T follicular helper cell (primary cell): Measurements from ENCODE around the gene CARS2.
"Not testable (repeated sequence)": the region's sequence is repeated elsewhere in the genome, so short reads cannot be mapped to it uniquely, and the experiment has no call there.

Experiments
- DNase-seq: peaks from one replicate; pipeline ENCODE4 v3.0.0-alpha.2; 2020; ENCODE audit warnings: low read depth

The CARS2 gene

DNA sequence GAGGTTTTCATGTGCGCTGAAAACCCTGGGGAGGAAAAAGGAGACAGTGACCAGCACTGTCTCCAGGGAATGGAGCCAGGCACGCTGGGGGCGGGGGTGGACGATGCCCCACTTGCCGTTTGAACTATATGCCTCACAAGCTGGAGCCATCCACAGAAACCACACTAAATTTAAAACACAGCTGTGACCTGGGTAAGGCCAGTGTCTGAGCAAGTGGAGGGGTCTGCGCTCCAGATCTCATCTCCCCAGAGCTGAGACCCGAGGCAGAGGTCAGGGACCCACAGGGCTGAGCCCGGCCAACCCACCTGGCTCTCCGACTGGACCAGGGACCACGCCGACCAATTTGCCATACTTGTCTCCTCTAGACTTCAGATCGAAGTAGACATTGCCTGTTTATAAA lies 23.2 kb downstream of the CARS2 start:
- no peak for DNase-seq

GRCh38 chr13:110681868-110682550 lies 23.9 kb downstream of the CARS2 start:
- DNase-seq, result no peak

- DNase-seq, result no peak
These were observed 25.1 kb downstream of the CARS2 start for GRCh38 chr13:110680852-110681251.

GRCh38 chr13:110677731-110678545 lies 28.0 kb downstream of the CARS2 start:
- no peak for DNase-seq

GRCh38 chr13:110676595-110677587 lies 29.0 kb downstream of the CARS2 start:
- DNase-seq, result no peak

DNA sequence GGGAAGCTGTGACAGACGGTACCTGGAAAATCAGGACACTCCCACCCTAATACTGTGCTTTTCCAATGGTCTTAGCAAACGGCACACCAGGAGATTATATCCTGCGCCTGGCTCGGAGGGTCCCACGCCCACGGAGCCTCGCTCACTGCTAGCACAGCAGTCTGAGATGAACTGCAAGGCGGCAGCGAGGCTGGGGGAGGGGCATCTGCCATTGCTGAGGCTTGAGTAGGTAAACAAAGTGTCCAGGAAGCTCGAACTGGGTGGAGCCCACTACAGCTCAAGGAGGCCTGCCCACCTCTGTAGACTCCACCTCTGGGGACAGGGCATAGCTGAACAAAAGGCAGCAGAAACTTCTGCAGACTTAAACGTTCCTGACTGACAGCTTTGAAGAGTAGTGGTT lies 36.1 kb downstream of the CARS2 start:
- DNase-seq, result not testable (repeated sequence)

- no peak for DNase-seq
These were observed 36.9 kb downstream of the CARS2 start for GRCh38 chr13:110669036-110669435.

GRCh38 chr13:110666255-110666533 lies 39.7 kb downstream of the CARS2 start:
- no peak for DNase-seq

GRCh38 chr13:110665491-110666254 lies 40.2 kb downstream of the CARS2 start:
- DNase-seq, result no peak

DNA sequence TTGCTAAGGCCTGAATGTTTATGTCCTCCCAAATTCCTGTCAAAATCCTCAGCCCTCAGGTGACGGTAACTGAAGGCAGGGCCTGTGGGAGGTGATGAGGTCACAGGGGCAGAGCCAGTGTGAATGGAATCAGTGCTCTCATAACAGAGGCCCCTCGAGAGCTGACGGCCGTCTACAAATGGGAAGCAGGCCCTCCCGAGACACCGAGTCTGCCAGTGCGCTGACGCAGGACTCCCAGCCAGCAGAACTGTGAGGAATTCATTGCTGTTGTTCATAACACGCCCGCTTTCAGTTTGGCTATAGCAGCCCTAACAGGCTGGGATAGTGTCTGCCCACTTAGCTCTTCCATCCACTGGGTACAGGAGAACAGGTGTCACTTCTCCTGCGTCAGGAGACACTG lies 41.2 kb downstream of the CARS2 start:
- DNase-seq, result no peak

DNA sequence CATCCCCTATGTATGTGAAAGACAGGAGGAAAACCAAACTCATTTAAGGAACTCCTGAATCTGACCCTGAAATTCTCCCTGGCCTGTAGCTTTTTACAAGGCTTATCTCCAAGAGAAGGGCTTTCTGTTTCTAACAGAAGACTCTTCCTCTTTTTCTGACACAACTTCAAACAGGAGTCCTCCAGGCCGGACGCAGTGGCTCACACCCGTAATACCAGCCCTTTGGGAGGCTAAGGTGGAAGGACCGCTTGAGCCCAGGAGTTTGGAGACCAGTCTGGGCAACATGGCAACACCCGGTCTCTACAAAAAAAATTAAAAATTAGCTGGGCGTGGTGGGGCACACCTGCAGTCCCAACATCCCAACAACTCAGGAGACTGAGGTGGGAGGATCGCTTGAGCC lies 41.9 kb downstream of the CARS2 start:
- no peak for DNase-seq

GRCh38 chr13:110663491-110663890 lies 42.4 kb downstream of the CARS2 start:
- no peak for DNase-seq

DNA sequence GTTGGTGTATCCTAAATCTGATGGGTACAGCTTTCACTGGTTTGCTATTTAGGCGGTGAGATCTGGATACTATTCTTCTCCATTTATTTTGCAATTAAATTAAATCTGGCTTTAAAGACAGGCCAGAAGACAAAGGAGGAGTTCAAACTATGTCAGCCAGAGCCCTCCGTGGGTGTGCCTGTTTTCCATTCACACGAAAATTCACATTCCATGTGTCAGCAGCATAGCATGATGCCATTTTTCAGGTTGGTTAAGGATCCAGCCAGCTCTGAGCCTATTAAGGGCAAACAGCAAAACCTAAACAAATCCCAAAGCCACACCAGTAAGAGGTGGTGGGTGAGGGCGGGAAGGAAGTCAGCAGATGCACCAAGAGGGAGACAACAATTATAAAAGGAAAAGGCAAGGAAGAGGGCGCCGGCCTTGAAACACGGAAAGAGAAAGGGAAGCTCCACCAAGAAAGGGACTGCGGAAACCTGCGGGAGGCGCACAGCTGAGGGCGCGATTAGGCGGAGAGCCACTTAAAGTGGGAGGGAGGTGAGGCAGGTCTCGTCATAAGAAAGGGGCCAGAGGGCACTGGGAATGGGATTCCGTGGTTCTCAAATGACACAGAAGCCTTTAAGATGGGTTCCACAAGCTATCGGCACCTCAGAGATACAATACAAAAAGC lies 43.0 kb downstream of the CARS2 start:
- no peak for DNase-seq

DNA sequence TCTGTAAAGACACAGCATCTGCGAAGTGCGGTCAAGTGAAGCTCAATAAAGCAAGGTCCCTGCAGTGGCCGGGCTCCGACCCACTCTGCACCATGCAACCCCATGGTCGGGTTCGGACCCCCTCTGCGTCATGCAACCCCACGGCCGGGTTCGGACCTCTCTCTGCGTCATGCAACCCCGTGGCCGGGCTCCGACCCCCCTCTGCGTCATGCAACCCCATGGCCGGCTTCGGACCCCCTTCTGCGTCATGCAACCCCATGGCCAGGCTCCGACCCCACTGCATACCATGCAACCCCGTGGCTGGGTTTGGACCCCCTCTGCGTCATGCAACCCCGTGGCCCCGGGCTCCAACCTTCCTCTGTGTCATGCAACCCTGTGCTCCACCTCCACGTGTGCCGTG lies 43.8 kb downstream of the CARS2 start:
- DNase-seq, result no peak

- DNase-seq, result no peak
These were observed 44.7 kb downstream of the CARS2 start for GRCh38 chr13:110661256-110661655.

DNA sequence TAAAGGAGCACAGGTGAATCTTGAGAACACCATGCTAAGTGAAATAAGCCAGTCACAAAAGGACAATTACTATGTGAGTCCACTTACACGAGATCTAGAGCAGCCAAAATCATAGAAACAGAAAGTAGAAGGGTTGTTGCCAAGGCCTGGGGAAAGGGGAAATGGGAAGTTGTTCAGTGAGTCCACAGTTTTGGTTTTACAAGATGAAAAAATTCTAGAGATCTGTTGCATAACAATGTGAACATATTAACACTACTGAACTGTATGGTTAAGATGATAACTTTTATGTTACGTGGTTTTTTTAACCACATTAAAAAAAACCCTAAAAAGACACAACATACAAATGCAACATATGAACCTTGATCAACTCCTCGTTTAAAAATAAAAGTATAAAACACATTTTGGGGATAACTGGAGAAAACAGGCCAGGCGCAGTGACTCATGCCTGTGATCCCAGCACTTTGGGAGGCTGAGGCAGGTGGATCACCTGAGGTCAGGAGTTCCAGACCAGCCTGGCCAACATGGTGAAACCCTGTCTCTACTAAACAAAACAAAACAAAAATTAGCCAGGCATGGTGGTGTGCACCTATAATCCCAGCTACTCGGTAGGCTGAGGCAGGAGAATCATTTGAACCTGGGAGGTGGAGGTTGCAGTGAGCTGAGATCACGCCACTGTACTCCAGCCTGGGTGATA lies 47.6 kb downstream of the CARS2 start:
- not testable (repeated sequence) for DNase-seq

GRCh38 chr13:110657196-110657595 lies 48.7 kb downstream of the CARS2 start:
- no peak for DNase-seq

DNA sequence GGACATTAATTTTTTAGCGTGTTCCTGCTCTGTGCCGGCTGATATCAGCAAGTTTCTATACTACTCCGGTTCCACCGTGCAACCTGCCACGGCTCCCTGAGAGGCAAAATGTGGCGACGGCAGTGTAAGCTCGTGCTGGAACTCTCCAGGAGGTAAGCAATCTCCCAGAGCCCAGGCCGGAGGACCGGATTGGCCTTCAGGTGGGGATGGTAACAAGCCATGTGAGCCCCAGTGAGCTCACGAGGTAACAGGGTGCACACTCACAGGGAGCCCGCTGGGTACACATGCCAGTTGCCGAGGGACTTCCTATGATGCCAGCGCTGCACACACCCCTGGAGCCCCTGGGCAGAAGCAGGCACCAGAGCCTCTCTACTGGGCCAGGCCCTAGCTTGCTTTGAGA lies 52.1 kb downstream of the CARS2 start:
- no peak for DNase-seq

DNA sequence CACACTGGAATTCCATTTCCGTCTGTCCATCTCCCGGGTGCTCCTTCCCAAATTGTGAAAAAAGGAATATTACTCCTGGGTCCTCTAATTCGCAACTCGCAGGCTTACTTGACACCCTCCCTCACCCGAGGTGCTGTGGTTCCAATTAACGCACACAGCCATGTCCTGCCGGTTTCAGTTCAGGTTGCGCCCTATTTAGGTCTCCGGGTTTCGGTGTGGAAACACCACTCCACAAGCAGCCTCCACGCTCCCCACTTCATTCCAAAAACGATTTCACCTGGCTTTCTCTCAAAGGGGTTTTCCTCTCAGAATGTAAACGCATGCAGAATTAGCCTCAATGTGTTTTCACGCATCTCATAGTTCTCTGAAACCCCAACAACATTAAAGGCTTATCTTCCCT lies 52.6 kb downstream of the CARS2 start:
- DNase-seq, result no peak

GRCh38 chr13:110652764-110653163 lies 53.2 kb downstream of the CARS2 start:
- DNase-seq, result no peak
